Activated CD4-positive, alpha-beta memory T cell treated with anti-CD3 and anti-CD28 coated beads for 36 hours (primary cell): Measurements from ENCODE around the gene TMEM273. TPM values are rescaled to one million over a fixed set of nuclear protein-coding genes. Genes with fewer than 3 reads are reported as not detected.

ENCODE experiments used
- CTCF ChIA-PET: fragments of 350-600 bp; sonication (Branson Sonifier 250); formaldehyde crosslinking; loops from one replicate; lab custom pipeline; 2021; ENCODE audit warnings: antibody characterized with exemption, inconsistent platforms; lab: Charles Lee
- POLR2A ChIA-PET: fragments of 350-600 bp; sonication (Branson Sonifier 250); formaldehyde crosslinking; loops from one replicate; lab custom pipeline; 2021; ENCODE audit warnings: antibody characterized with exemption; lab: Charles Lee
- DNase-seq: peaks from one replicate; pipeline ENCODE4 v3.0.0-alpha.2; 2020
- H3K27ac Mint-ChIP-seq: one replicate; pipeline ENCODE4 v1.8.0; 2021; ENCODE audit warnings: mixed read lengths
- H3K27me3 Mint-ChIP-seq: one replicate; pipeline ENCODE4 v1.8.0; 2021; ENCODE audit warnings: mixed read lengths
- H3K36me3 Mint-ChIP-seq: one replicate; pipeline ENCODE4 v1.8.0; 2021; ENCODE audit warnings: mixed read lengths
- H3K4me1 Mint-ChIP-seq: one replicate; pipeline ENCODE4 v1.8.0; 2021; ENCODE audit warnings: low read depth, mixed read lengths
- H3K4me3 Mint-ChIP-seq: one replicate; pipeline ENCODE4 v1.8.0; 2021; ENCODE audit warnings: mild to moderate bottlenecking, mixed read lengths
- H3K9me3 Mint-ChIP-seq: one replicate; pipeline ENCODE4 v1.8.0; 2021; ENCODE audit warnings: mixed read lengths
- intact Hi-C: fragments of 100-400 bp; cut with micrococcal nuclease; formaldehyde crosslinking; loops from one replicate; pipeline ENCODE4 v1.15.1; 2023
- total RNA-seq, 2 experiments: library from RNA; stranded (reverse); gene quantifications; one replicate each; pipeline ENCODE4 v1.2.3, GENCODE V29; 2021

TMEM273 gene
- total RNA-seq, 2 experiments from 2014 or later, result 106 to 108 TPM

DNA sequence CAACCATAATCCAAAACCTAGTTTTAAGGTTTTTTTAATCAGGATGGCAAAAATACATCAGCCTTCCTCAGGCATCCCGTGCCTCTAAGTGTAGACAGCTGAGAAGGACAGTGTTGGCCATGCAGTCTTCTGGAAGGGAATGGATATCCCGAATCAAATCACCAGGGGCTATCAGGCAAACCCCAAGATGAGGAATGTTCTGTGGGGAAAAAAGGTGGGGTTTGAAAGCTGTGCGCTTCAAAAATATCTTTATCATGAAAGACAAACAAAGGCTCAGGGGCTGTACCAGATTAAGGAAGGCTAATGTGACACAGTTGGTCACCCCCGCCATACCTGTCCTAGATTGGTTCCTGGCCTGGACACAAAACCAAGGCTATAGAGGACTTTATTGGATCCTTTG is 5.4 kb downstream of the TMEM273 start:
- H3K36me3 Mint-ChIP-seq, result peaks cover 38% of the 10 kb centered on the region
- intact Hi-C loops, result loop anchor here (1.0 to 10.0 kb wide), 6 partner anchors 9 to 875 kb away; partner anchors contain the start of genes ERCC6 and MAPK8

DNA sequence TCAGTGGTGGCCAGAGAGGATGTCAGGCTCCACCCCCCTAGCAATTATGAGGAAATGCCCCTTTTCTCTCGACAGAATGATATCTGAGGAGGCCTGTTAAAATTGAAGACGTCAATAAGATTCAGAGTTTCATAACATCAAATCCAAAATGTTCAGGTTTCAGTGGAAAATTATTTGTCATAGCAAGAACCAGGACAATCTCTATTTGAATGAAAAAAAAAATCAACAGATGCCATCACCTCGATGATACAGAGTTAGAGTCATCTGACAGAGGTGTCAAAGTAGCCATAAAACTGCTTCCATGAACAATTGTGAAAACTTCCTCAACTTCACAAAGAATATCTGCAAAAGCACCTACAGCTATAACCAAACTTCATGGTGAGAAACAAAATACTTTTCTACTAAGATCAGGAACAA is 7.7 kb downstream of the TMEM273 start:
- ChIA-PET CTCF (no interaction called here), POLR2A (interaction anchor here (7.5 kb wide), 1 partner anchor 9 kb away, joined by 77 read pairs; the partner anchor contains the start of gene TMEM273)
- no peak for DNase-seq
- H3K36me3 Mint-ChIP-seq, result peaks cover 27% of the 10 kb centered on the region
- H3K4me1 Mint-ChIP-seq, result peaks cover 74% of the 10 kb centered on the region
- no peaks in the 10 kb centered on the region for H3K9me3 Mint-ChIP-seq
- H3K4me3 Mint-ChIP-seq, result peak overlapping the region; percentile 62
- intact Hi-C loops, result loop anchor here (5.0 to 10.0 kb wide), 5 partner anchors 72 to 873 kb away; partner anchors contain the start of genes ERCC6 and MAPK8
- H3K27me3 Mint-ChIP-seq, result no peaks in the 10 kb centered on the region
- H3K27ac Mint-ChIP-seq, result peak overlapping the region; percentile 94

More for the DNA sequence above, 5.4 kb downstream of the TMEM273 start:
- peaks cover 55% of the 10 kb centered on the region for H3K4me1 Mint-ChIP-seq
- no peak for DNase-seq
- peaks cover 4% of the 10 kb centered on the region for H3K27me3 Mint-ChIP-seq
- H3K4me3 Mint-ChIP-seq, result peak overlapping the region; percentile 66
- POLR2A ChIA-PET, result interaction anchor here (7.5 kb wide), 1 partner anchor 7 kb away, joined by 77 read pairs; the partner anchor contains the start of gene TMEM273
- CTCF ChIA-PET, result no interaction called here
- H3K27ac Mint-ChIP-seq, result peak overlapping the region; percentile 94
- no peaks in the 10 kb centered on the region for H3K9me3 Mint-ChIP-seq

- ChIA-PET CTCF (no interaction called here), POLR2A (interaction anchor here (7.5 kb wide), 1 partner anchor 10 kb away, joined by 77 read pairs; the partner anchor contains the start of gene TMEM273)
- H3K9me3 Mint-ChIP-seq, result no peaks in the 10 kb centered on the region
- H3K4me1 Mint-ChIP-seq, result peaks cover 77% of the 10 kb centered on the region
- intact Hi-C loops, result loop anchor here (5.0 to 10.0 kb wide), 6 partner anchors 72 to 873 kb away; partner anchors contain the start of genes ERCC6 and MAPK8
- peak overlapping the region; percentile 94 for H3K27ac Mint-ChIP-seq
- peaks cover 24% of the 10 kb centered on the region for H3K36me3 Mint-ChIP-seq
- H3K4me3 Mint-ChIP-seq, result peak overlapping the region; percentile 62
- no peaks in the 10 kb centered on the region for H3K27me3 Mint-ChIP-seq
- peak; percentile 55 for DNase-seq
Measured at GRCh38 chr10:49179699-49180443, 8.3 kb downstream of the TMEM273 start.

DNA sequence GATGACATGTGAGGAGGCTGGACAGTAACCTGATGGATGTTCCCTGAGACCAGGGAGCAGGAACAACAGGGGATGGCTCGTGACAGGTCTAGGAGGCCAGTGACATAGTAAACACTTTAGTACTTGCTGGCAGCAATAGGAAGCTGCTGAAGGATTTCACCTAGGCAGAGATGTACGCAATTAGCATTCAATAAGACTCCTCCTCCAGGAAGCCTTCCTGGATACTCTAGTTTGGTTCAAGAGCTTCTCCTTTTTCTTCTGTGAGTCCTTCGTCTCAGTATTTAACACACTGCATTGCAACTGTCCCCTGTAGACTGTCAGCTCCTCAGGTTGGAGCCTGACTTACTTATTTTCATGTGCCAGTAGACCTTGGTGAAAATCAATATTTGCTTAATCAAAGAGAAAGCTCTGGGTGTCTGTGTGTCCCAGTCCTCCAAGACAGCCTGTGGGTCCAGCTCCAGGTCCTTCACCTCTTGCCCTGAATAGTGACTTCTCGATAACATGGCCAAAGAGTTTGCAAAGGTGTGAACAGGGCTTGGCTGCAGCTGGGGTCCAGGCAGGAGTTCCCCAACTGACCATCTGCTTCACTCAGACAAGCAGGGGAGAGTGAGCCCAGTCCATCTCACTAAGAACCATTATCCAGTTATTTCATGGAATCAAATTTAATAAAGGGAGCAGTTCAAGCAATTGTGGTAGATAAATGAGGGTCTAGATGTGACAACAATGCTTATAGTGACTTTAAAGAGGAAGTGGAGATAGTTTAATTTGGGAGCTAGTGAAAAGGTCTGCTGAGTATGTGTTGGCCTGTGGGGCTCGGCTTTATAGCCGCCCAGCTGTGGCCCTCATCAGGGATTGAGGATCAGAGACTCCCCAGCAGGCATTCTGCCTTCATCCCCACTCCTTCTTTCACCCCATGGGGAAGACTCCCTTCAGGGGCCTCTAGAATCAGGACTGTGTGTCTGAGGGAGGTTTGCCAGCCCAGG is 9.4 kb downstream of the TMEM273 start:
- peaks cover 17% of the 10 kb centered on the region for H3K36me3 Mint-ChIP-seq
- peak overlapping the region; percentile 94 for H3K27ac Mint-ChIP-seq
- ChIA-PET POLR2A (interaction anchor here (1.2 to 7.5 kb wide), 2 partner anchors 11 to 16 kb away, joined by 3 to 77 read pairs; partner anchors contain the start of gene TMEM273), CTCF (no interaction called here)
- DNase-seq, result no peak
- intact Hi-C loops, result loop anchor here (5.0 kb wide), 1 partner anchor 386 kb away; no protein-coding TSS in a partner anchor
- H3K4me1 Mint-ChIP-seq, result peaks cover 73% of the 10 kb centered on the region
- H3K9me3 Mint-ChIP-seq, result no peaks in the 10 kb centered on the region
- H3K27me3 Mint-ChIP-seq, result no peaks in the 10 kb centered on the region
- peak overlapping the region; percentile 43 for H3K4me3 Mint-ChIP-seq

GRCh38 chr10:49177391-49178355 is 10.5 kb downstream of the TMEM273 start:
- POLR2A ChIA-PET, result interaction anchor here (0.7 to 7.5 kb wide), 3 partner anchors 12 to 17 kb away, joined by 3 to 77 read pairs (median 3); partner anchors contain the start of gene TMEM273
- Mint-ChIP-seq H3K4me3 (peak overlapping the region; percentile 63), H3K27ac (peak overlapping the region; percentile 94), H3K9me3 (no peaks in the 10 kb centered on the region), H3K4me1 (peaks cover 71% of the 10 kb centered on the region), H3K36me3 (peaks cover 15% of the 10 kb centered on the region), H3K27me3 (no peaks in the 10 kb centered on the region)
- intact Hi-C loops, result loop anchor here (5.0 kb wide), 1 partner anchor 385 kb away; no protein-coding TSS in a partner anchor
- peak; percentile 89 for DNase-seq
- CTCF ChIA-PET, result interaction anchor here (0.7 to 0.9 kb wide), 2 partner anchors 14 to 267 kb away, joined by 3 read pairs; no protein-coding TSS in a partner anchor

DNA sequence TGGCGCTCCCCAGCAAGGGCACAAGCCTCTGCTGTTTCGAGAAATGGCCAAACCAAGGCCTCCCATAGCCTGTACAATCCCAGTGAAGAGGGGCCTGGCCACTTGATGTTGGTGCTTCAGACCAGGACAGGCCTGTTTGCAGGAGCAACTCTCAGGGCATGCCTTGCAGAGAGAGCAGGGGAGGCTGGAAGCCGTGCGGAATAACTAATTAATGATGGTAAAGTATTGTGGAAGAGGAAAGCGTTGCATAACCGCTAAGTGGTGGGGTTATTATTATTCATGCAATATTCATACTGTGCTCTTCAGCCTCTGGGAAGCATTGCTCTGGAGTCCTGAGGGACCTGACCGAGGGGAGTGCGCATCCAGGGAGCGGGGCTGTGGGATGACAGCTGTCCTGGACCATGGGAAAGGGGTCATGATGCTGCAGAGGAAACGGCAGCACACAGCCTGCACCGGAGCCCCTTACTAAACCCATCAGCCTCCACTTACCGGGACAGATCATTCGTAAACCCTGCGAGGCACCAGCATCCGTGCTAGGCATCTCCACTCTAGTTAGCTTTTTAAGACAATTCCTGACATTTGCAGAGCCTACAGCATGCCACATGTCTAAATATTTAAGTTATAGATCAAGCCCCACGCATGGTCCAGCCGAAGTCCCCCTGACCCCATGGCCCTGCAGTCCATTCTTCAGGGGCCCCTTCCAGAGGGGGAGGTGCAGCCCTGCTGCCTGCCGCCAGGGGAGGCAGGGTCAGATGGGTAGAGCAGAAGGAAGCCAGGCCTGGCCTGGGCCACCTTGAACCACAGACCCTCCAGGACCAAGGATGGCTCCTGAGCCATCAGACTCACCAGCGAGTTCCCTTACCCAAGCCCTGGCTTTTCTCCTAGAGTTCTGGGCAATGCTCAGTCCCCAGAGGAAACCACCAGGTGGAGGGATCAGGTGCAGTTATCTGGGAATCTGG is 11.6 kb downstream of the TMEM273 start:
- H3K9me3 Mint-ChIP-seq, result no peaks in the 10 kb centered on the region
- POLR2A ChIA-PET, result interaction anchor here (0.7 to 7.5 kb wide), 2 partner anchors 13 to 16 kb away, joined by 3 to 77 read pairs; partner anchors contain the start of gene TMEM273
- peaks cover 63% of the 10 kb centered on the region for H3K4me1 Mint-ChIP-seq
- peaks cover 11% of the 10 kb centered on the region for H3K36me3 Mint-ChIP-seq
- intact Hi-C loops, result loop anchor here (5.0 kb wide), 1 partner anchor 384 kb away; no protein-coding TSS in a partner anchor
- DNase-seq, result no peak
- CTCF ChIA-PET, result no interaction called here
- H3K4me3 Mint-ChIP-seq, result peak overlapping the region; percentile 63
- H3K27me3 Mint-ChIP-seq, result no peaks in the 10 kb centered on the region
- peak overlapping the region; percentile 94 for H3K27ac Mint-ChIP-seq

DNA sequence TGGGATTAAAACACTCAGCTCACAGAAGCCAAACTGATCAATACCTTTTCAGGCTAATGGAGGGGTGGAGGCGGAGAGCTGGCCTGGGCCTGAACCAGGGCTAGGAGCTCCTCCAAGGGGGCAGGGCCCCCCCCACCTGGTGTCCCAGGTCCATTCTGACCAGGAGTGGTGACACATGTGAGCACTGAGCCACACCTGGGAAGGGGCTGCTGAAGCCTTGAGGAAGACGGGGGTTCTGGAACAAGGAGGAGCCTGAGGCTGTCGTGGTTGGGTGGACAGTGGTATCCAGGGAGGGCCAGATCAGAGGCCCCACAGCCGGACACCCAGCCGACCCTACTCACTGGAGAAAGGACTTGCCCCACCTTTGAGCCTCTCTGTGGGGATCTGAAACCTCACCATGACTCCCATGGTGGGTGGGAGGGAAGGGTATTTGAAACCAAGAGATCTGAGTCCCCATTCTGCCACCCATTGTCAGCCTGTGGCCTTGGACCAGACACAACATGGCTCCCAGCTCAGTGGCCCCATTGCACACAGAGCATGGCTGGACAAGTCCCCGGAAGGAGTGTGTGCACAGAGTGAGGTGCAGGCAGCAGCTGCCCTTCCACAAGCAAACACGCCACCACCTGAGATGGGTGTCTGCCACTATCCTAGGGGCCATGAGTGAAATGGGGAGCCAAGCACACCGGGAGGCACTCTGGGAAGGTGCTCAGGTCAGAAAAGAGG is 12.4 kb downstream of the TMEM273 start:
- ChIA-PET CTCF (no interaction called here), POLR2A (interaction anchor here (7.5 kb wide), 1 partner anchor 14 kb away, joined by 77 read pairs; the partner anchor contains the start of gene TMEM273)
- H3K27ac Mint-ChIP-seq, result peak overlapping the region; percentile 94
- no peaks in the 10 kb centered on the region for H3K27me3 Mint-ChIP-seq
- no peak overlapping the region for H3K4me3 Mint-ChIP-seq
- peaks cover 55% of the 10 kb centered on the region for H3K4me1 Mint-ChIP-seq
- no peaks in the 10 kb centered on the region for H3K9me3 Mint-ChIP-seq
- intact Hi-C loops, result loop anchor here (5.0 kb wide), 1 partner anchor 383 kb away; no protein-coding TSS in a partner anchor
- DNase-seq, result no peak
- peaks cover 7% of the 10 kb centered on the region for H3K36me3 Mint-ChIP-seq

GRCh38 chr10:49174926-49175500 is 13.2 kb downstream of the TMEM273 start:
- ChIA-PET CTCF (interaction anchor here (0.8 to 1.2 kb wide), 2 partner anchors 13 to 200 kb away, joined by 3 to 4 read pairs; no protein-coding TSS in a partner anchor), POLR2A (interaction anchor here (1.4 kb wide), 1 partner anchor 14 kb away, joined by 3 read pairs; no protein-coding TSS in a partner anchor)
- H3K27me3 Mint-ChIP-seq, result no peaks in the 10 kb centered on the region
- peaks cover 4% of the 10 kb centered on the region for H3K36me3 Mint-ChIP-seq
- no peak for DNase-seq
- peak overlapping the region; percentile 53 for H3K27ac Mint-ChIP-seq
- peaks cover 51% of the 10 kb centered on the region for H3K4me1 Mint-ChIP-seq
- intact Hi-C loops, result loop anchor here (5.0 kb wide), 1 partner anchor 383 kb away; no protein-coding TSS in a partner anchor
- H3K4me3 Mint-ChIP-seq, result peak overlapping the region; percentile 13
- no peaks in the 10 kb centered on the region for H3K9me3 Mint-ChIP-seq
